GM19099 (cell line): ENCODE data around the gene PLA2G4F.

Experiments used
- POLR2A ChIP-seq: IDR thresholded peaks from 3 replicates; pipeline ENCODE4 v1.6.1; 2011; ENCODE audit warnings: low read depth; ENCODE audit not compliant: insufficient read length; ENCODE audit errors: extremely low read depth

The PLA2G4F gene

GRCh38 chr15:42131826-42132806, 24.3 kb downstream of the PLA2G4F start:
- no peak for TF ChIP-seq POLR2A

GRCh38 chr15:42131006-42131405, 25.4 kb downstream of the PLA2G4F start:
- TF ChIP-seq POLR2A, result no peak

GRCh38 chr15:42130246-42130986, 26.0 kb downstream of the PLA2G4F start:
- no peak for TF ChIP-seq POLR2A

- TF ChIP-seq POLR2A, result no peak
These were observed 27.1 kb downstream of the PLA2G4F start for GRCh38 chr15:42129364-42129763.

GRCh38 chr15:42128476-42128875, 28.0 kb downstream of the PLA2G4F start:
- no peak for TF ChIP-seq POLR2A

- no peak for TF ChIP-seq POLR2A
These were observed 32.9 kb downstream of the PLA2G4F start for GRCh38 chr15:42123546-42123945.

GRCh38 chr15:42121682-42122081, 34.8 kb downstream of the PLA2G4F start:
- TF ChIP-seq POLR2A, result no peak

- TF ChIP-seq POLR2A, result no peak
These were observed 35.4 kb downstream of the PLA2G4F start for GRCh38 chr15:42121021-42121420.

GRCh38 chr15:42120285-42120684, 36.2 kb downstream of the PLA2G4F start:
- no peak for TF ChIP-seq POLR2A

GRCh38 chr15:42119446-42119760, 37.0 kb downstream of the PLA2G4F start:
- TF ChIP-seq POLR2A, result no peak

- no peak for TF ChIP-seq POLR2A
These were observed 37.6 kb downstream of the PLA2G4F start for GRCh38 chr15:42118650-42119445.

GRCh38 chr15:42111924-42112323, 44.5 kb downstream of the PLA2G4F start:
- TF ChIP-seq POLR2A, result no peak

GRCh38 chr15:42110367-42110766, 46.1 kb downstream of the PLA2G4F start:
- TF ChIP-seq POLR2A, result no peak

- TF ChIP-seq POLR2A, result no peak
These were observed 47.6 kb downstream of the PLA2G4F start for GRCh38 chr15:42108806-42109205.

- TF ChIP-seq POLR2A, result no peak
These were observed 48.2 kb downstream of the PLA2G4F start for GRCh38 chr15:42108189-42108588.
